PC-3 (cell line): ENCODE results near the gene SERAC1. TPM values are rescaled to one million over a fixed set of nuclear protein-coding genes. Genes with fewer than 3 reads are reported as not detected.

Source experiments
- ATAC-seq: fragments of 200-7000 bp; cut with Tn5 transposase; 2 replicates; pipeline ENCODE4 v1.9.1; 2020; ENCODE audit warnings: mild to moderate bottlenecking, moderate library complexity
- BruUV-seq: library from RNA; stranded (reverse); fragments of 400-500 nt; replicated peaks from 2 replicates; lab custom pipeline; 2021; lab: Mats Ljungman, UMichigan
- CTCF ChIA-PET: fragments of 300-600 bp; sonication (Branson Sonifier 250); formaldehyde crosslinking; loops from one replicate; lab custom pipeline; 2022; ENCODE audit warnings: antibody characterized with exemption; lab: Charles Lee
- POLR2A ChIA-PET: fragments of 300-600 bp; sonication (Branson Sonifier 250); formaldehyde crosslinking; loops from one replicate; lab custom pipeline; 2022; ENCODE audit warnings: antibody characterized with exemption; ENCODE audit not compliant: unreplicated experiment; lab: Charles Lee
- DNase-seq: peaks from one replicate; pipeline ENCODE4 v3.0.0-alpha.2; 2015
- H2AFZ ChIP-seq: fragments of 300-600 bp; sonication (generic); 2 replicates; pipeline ENCODE4 v1.6.0; 2016; ENCODE audit warnings: antibody characterized with exemption, low read length
- H3F3A ChIP-seq: fragments of 300-600 bp; sonication (generic); one replicate; pipeline ENCODE4 v1.6.0; 2017; ENCODE audit warnings: antibody characterized with exemption, low read length, control low read depth, mild to moderate bottlenecking; ENCODE audit not compliant: unreplicated experiment
- H3K27ac ChIP-seq: fragments of 300-600 bp; sonication (generic); 2 replicates; pipeline ENCODE4 v1.5.1; 2016; ENCODE audit warnings: mild to moderate bottlenecking, low read length
- H3K27me3 ChIP-seq: fragments of 300-600 bp; sonication (generic); 2 replicates; pipeline ENCODE4 v1.6.1; 2016; ENCODE audit warnings: low read length, mixed read lengths
- H3K36me3 ChIP-seq: fragments of 300-600 bp; sonication (generic); 2 replicates; pipeline ENCODE4 v1.6.1; 2016; ENCODE audit warnings: low read depth, mixed run types, low read length, mixed read lengths
- H3K4me1 ChIP-seq: fragments of 300-600 bp; sonication (generic); 2 replicates; pipeline ENCODE4 v1.5.1; 2016; ENCODE audit warnings: low read length; ENCODE audit not compliant: insufficient read depth
- H3K4me2 ChIP-seq: fragments of 300-600 bp; sonication (generic); 2 replicates; pipeline ENCODE4 v1.6.0; 2016; ENCODE audit warnings: low read length
- H3K4me3 ChIP-seq: fragments of 300-600 bp; sonication (generic); 2 replicates; pipeline ENCODE4 v1.5.1; 2016; ENCODE audit warnings: mild to moderate bottlenecking, low read length, mixed read lengths
- H3K79me2 ChIP-seq: fragments of 300-600 bp; sonication (generic); 2 replicates; pipeline ENCODE4 v1.6.1; 2017; ENCODE audit warnings: low read length, mixed read lengths
- H3K9ac ChIP-seq: fragments of 300-600 bp; sonication (generic); 2 replicates; pipeline ENCODE4 v1.6.0; 2016; ENCODE audit warnings: mild to moderate bottlenecking, low read length
- H3K9me2 ChIP-seq: fragments of 300-600 bp; sonication (generic); replicated peaks from 2 replicates; pipeline ENCODE4 v1.6.1; 2016; ENCODE audit warnings: mixed run types, low read length, mixed read lengths
- H3K9me3 ChIP-seq: fragments of 300-600 bp; sonication (generic); 2 replicates; pipeline ENCODE4 v1.6.1; 2016; ENCODE audit warnings: low read length, mixed read lengths
- H4K20me1 ChIP-seq: fragments of 300-600 bp; sonication (generic); 2 replicates; pipeline ENCODE4 v1.6.1; 2016; ENCODE audit warnings: low read length, mixed read lengths
- CTCF ChIP-seq: fragments of 300-600 bp; sonication (generic); conservative IDR thresholded peaks from 2 replicates; pipeline ENCODE4 v1.5.1; 2017; ENCODE audit warnings: antibody characterized with exemption, low read depth, mild to moderate bottlenecking, low read length
- EZH2 ChIP-seq: fragments of 300-600 bp; sonication (generic); IDR thresholded peaks from one replicate; pipeline ENCODE4 v1.6.1; 2017; ENCODE audit warnings: antibody characterized with exemption, mild to moderate bottlenecking, low read length; ENCODE audit not compliant: unreplicated experiment
- EZH2phosphoT487 ChIP-seq: fragments of 300-600 bp; sonication (generic); IDR thresholded peaks from 2 replicates; pipeline ENCODE4 v1.6.1; 2018; ENCODE audit warnings: mild to moderate bottlenecking, antibody characterized with exemption, low read length, borderline replicate concordance
- intact Hi-C: fragments of 100-400 bp; cut with micrococcal nuclease; formaldehyde crosslinking; loops from 2 replicates; pipeline ENCODE4 v1.9.0; 2023
- total RNA-seq: library from RNA; depleted of rRNA; stranded (reverse); fragments of >200 nt; gene quantifications from 2 replicates; pipeline ENCODE4 v1.2.3, GENCODE V29; 2014

Gene SERAC1
- total RNA-seq, 1 experiment from 2014 or later = 3.9 TPM

GRCh38 chr6:158122048-158122447, 46.0 kb downstream of the SERAC1 start:
- no peak overlapping the region for H3K4me2 ChIP-seq
- no peaks in the 10 kb centered on the region for H3K9me2 ChIP-seq
- intact Hi-C loops = no loop called here
- no peaks in the 10 kb centered on the region for H4K20me1 ChIP-seq
- TF ChIP-seq CTCF (no peak), EZH2 (no peak), EZH2phosphoT487 (no peak)
- ChIA-PET CTCF (no interaction called here), POLR2A (no interaction called here)
- BruUV-seq = no TSS peak
- H3K79me2 ChIP-seq = no peaks in the 10 kb centered on the region
- no peak overlapping the region for H2AFZ ChIP-seq
- peaks cover 13% of the 10 kb centered on the region for H3K4me1 ChIP-seq
- no peak overlapping the region for H3K4me3 ChIP-seq
- ATAC-seq (peak; percentile 98), DNase-seq (peak; percentile 82)
- no peak overlapping the region for H3K27ac ChIP-seq
- H3F3A ChIP-seq = no peaks in the 10 kb centered on the region
- no peak overlapping the region for H3K9ac ChIP-seq
- no peaks in the 10 kb centered on the region for H3K27me3 ChIP-seq
- no peaks in the 10 kb centered on the region for H3K9me3 ChIP-seq
- H3K36me3 ChIP-seq = no peaks in the 10 kb centered on the region

- no peak for ATAC-seq
- CTCF ChIA-PET = no interaction called here
- intact Hi-C loops = no loop called here
Measured at GRCh38 chr6:158121335-158121734, 46.7 kb downstream of the SERAC1 start.

GRCh38 chr6:158118886-158119285, 49.2 kb downstream of the SERAC1 start:
- DNase-seq (no peak), ATAC-seq (no peak)
- intact Hi-C loops = no loop called here
- Histone ChIP-seq H3K4me2 (no peak overlapping the region), H3K79me2 (no peaks in the 10 kb centered on the region), H3K27me3 (no peaks in the 10 kb centered on the region), H2AFZ (no peak overlapping the region), H3K9ac (no peak overlapping the region), H3K27ac (no peak overlapping the region), H4K20me1 (no peaks in the 10 kb centered on the region), H3F3A (no peaks in the 10 kb centered on the region), H3K4me3 (no peak overlapping the region), H3K36me3 (no peaks in the 10 kb centered on the region), H3K9me2 (no peaks in the 10 kb centered on the region), H3K4me1 (peaks cover 13% of the 10 kb centered on the region), H3K9me3 (no peaks in the 10 kb centered on the region)
- ChIA-PET POLR2A (no interaction called here), CTCF (no interaction called here)
- no peak for TF ChIP-seq CTCF
- no peak for TF ChIP-seq EZH2phosphoT487
- TF ChIP-seq EZH2 = no peak
- no TSS peak for BruUV-seq

More at GRCh38 chr6:158121335-158121734, 46.7 kb downstream of the SERAC1 start:
- Histone ChIP-seq H3K9me3 (no peaks in the 10 kb centered on the region), H3K4me1 (peaks cover 13% of the 10 kb centered on the region), H3K9me2 (no peaks in the 10 kb centered on the region), H3K4me2 (no peak overlapping the region), H3K27me3 (no peaks in the 10 kb centered on the region), H3K27ac (no peak overlapping the region), H3K4me3 (no peak overlapping the region), H3F3A (no peaks in the 10 kb centered on the region), H3K9ac (no peak overlapping the region), H3K79me2 (no peaks in the 10 kb centered on the region), H3K36me3 (no peaks in the 10 kb centered on the region), H2AFZ (no peak overlapping the region), H4K20me1 (no peaks in the 10 kb centered on the region)
- no peak for TF ChIP-seq EZH2
- no peak for TF ChIP-seq CTCF
- TF ChIP-seq EZH2phosphoT487 = no peak
- BruUV-seq = no TSS peak
- POLR2A ChIA-PET = no interaction called here
- DNase-seq = no peak
